ENCODE measurements around the gene DCBLD1.

DCBLD1 gene

DNA sequence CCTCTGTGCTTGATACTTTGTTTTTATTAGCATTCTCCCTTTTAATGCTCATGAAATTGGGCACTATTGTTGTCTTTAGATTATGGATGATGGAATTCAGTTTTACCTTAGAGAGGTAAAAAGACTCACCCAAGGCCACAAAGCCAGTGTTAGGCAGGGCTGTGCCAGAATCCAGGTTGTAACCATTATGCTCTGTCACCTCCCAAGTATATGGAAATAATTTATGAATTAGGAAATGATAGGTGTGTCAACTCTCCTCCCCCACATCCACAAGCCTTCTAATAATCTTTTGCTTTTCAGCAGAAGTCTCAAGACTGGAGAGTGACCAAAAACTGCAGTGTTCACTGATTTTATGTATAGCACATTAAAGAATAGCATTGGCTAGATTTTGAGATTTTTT, 13.0 kb downstream of the DCBLD1 start:
- TF ChIP-seq CTCF (IDR thresholded peaks at IDR 0.05; ENCODE audit: extremely low read depth, insufficient read depth, missing control alignments) = no peak
- in situ Hi-C loops (cut with MboI; ENCODE audit: low pct_unique_long_range_greater_than_20kb, low sequenced_read_pairs, unreplicated experiment) = no loop called here
- no peak for DNase-seq (ENCODE audit: low spot score)

GRCh38 chr6:117495869-117496268, 13.4 kb downstream of the DCBLD1 start:
- no peak for DNase-seq (ENCODE audit: low spot score)
- TF ChIP-seq CTCF (IDR thresholded peaks at IDR 0.05; ENCODE audit: extremely low read depth, insufficient read depth, missing control alignments) = no peak
- in situ Hi-C loops (cut with MboI; ENCODE audit: low pct_unique_long_range_greater_than_20kb, low sequenced_read_pairs, unreplicated experiment) = no loop called here

DNA sequence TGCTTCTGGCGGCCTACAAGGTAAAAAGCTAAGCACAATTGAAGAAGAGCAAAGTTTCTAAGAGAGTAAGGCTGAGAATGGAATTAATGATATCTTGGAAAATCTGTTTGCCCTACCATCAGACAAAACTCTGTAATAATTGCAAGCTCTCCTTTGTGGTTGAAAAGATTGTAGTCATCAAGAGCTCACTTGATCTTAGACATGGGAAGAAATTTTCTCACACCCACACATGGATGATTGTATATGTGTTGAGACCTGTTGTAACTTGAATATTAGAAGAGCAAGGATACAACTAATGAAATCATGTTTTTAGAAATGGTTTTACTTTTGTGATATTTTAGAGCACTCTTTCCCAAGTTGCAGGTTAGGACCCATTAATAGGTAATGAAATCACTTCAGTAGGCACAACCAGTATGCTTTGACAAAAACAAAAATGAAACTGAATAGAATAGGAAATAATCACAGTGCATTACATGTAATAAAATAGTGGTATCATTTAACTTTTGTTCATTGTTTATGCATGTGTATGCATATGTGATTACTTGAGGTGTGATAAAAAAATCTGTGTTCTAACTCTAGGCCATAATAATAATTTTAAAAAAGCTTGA, 14.0 kb downstream of the DCBLD1 start:
- in situ Hi-C loops (cut with MboI; ENCODE audit: low pct_unique_long_range_greater_than_20kb, low sequenced_read_pairs, unreplicated experiment) = no loop called here
- no peak for TF ChIP-seq CTCF (IDR thresholded peaks at IDR 0.05; ENCODE audit: extremely low read depth, insufficient read depth, missing control alignments)
- no peak for DNase-seq (ENCODE audit: low spot score)

DNA sequence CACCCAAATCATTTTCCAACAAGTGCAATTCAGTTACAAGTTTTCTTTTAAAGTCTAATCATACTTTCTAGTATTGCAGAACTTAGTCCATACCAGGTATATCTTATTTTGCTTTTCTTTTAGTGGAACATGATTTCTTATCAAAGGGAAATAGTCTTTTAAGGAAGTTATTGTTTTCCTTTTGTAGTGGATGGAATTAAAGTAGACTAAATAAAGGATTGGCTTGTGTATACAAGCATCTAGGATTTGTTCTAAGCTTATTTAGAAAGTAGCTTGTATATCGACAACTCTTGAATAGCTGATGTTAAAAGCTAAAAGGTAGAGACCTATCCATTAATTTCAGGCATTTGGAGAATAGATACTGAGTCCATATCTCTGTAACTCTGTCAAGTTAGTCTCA, 14.8 kb downstream of the DCBLD1 start:
- no peak for DNase-seq (ENCODE audit: low spot score)
- in situ Hi-C loops (cut with MboI; ENCODE audit: low pct_unique_long_range_greater_than_20kb, low sequenced_read_pairs, unreplicated experiment) = no loop called here
- TF ChIP-seq CTCF (IDR thresholded peaks at IDR 0.05; ENCODE audit: extremely low read depth, insufficient read depth, missing control alignments) = no peak

GRCh38 chr6:117498159-117498558, 15.7 kb downstream of the DCBLD1 start:
- in situ Hi-C loops (cut with MboI; ENCODE audit: low pct_unique_long_range_greater_than_20kb, low sequenced_read_pairs, unreplicated experiment) = no loop called here
- no peak for DNase-seq (ENCODE audit: low spot score)
- TF ChIP-seq CTCF (IDR thresholded peaks at IDR 0.05; ENCODE audit: extremely low read depth, insufficient read depth, missing control alignments) = no peak

- in situ Hi-C loops (cut with MboI; ENCODE audit: low pct_unique_long_range_greater_than_20kb, low sequenced_read_pairs, unreplicated experiment) = no loop called here
- no peak for TF ChIP-seq CTCF (IDR thresholded peaks at IDR 0.05; ENCODE audit: extremely low read depth, insufficient read depth, missing control alignments)
- no peak for DNase-seq (ENCODE audit: low spot score)
Measured at GRCh38 chr6:117501722-117502121, 19.2 kb downstream of the DCBLD1 start.

GRCh38 chr6:117502580-117502979, 20.1 kb downstream of the DCBLD1 start:
- TF ChIP-seq CTCF (IDR thresholded peaks at IDR 0.05; ENCODE audit: extremely low read depth, insufficient read depth, missing control alignments) = no peak
- in situ Hi-C loops (cut with MboI; ENCODE audit: low pct_unique_long_range_greater_than_20kb, low sequenced_read_pairs, unreplicated experiment) = no loop called here
- no peak for DNase-seq (ENCODE audit: low spot score)
